IPS-18c (cell line): ENCODE data around the gene SIAH3.
"Not testable (repeated sequence)": the region's sequence is repeated elsewhere in the genome, so short reads cannot be mapped to it uniquely, and the experiment has no call there.

ENCODE experiments used
- H3K4me3 ChIP-seq: 2 replicates; pipeline ENCODE4 v1.7.0; 2013; ENCODE audit warnings: low read depth, mild to moderate bottlenecking, low read length, moderate library complexity; ENCODE audit not compliant: insufficient read depth
- H3K9me3 ChIP-seq: one replicate; pipeline ENCODE4 v1.6.1; 2013; ENCODE audit warnings: mild to moderate bottlenecking, low read length, moderate library complexity; ENCODE audit not compliant: control insufficient read depth, insufficient read depth

SIAH3 gene

DNA sequence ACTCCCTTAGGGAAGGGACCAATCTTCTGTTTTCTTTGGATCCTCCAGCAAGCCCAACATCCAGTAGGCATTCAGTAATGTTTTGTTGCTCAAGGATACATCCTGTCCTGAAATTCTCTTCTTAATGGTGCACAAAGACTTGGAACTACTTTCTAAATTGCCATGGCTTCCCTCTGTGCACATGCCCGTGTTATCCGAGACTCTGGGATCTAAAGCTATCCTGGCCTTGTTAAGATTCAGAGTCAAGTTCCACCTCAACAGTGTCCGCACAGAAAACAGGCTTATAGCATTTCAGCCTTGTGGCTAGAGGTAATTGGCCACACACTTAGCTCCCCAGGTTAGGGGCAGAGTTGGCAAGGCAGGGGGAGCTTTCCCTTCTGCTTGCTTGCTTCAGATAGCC, 77.6 kb downstream of the SIAH3 start:
- H3K9me3 ChIP-seq = peaks cover 2% of the 10 kb centered on the region

DNA sequence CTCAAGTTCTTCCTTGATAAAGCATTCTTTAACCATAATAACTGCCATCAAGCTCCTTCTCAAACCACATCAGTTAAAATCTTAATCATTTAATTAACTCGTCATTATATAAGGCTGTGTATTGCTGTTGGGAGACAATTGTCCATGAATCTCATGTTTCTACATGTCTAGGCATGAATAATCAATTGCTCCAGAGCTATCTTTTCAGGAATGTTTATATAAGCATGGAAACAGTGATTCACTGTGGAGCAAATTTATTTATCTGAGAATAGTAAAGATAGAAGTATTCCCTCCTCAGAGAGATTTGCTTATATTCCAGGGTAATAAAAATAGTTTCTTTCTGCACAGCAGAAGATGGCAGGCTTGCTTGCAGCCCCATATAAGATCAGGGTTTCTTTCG, 78.3 kb downstream of the SIAH3 start:
- Histone ChIP-seq H3K4me3 (no peak overlapping the region), H3K9me3 (peaks cover 2% of the 10 kb centered on the region)

More for the DNA sequence above, 77.6 kb downstream of the SIAH3 start:
- no peak overlapping the region for H3K4me3 ChIP-seq

DNA sequence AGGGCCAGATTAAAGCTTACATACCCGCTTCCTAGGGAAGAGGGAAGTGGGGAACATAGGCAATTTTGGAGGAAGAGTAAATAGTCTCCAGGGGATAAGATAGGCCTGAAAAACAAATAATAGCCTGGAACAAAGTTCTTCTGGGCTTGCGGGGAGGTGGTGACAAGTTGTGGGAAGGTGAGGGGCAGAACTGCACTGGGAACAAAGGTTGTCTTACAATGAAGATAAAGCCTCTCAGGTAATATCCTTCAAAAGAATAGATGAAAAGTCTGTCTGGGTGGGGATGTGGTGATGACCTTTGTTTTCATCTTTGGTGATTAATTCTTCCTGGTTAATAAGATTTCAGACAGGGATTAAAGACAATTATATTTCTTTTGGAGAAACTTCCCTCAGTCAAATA, 80.7 kb downstream of the SIAH3 start:
- peaks cover 2% of the 10 kb centered on the region for H3K9me3 ChIP-seq
- no peak overlapping the region for H3K4me3 ChIP-seq

DNA sequence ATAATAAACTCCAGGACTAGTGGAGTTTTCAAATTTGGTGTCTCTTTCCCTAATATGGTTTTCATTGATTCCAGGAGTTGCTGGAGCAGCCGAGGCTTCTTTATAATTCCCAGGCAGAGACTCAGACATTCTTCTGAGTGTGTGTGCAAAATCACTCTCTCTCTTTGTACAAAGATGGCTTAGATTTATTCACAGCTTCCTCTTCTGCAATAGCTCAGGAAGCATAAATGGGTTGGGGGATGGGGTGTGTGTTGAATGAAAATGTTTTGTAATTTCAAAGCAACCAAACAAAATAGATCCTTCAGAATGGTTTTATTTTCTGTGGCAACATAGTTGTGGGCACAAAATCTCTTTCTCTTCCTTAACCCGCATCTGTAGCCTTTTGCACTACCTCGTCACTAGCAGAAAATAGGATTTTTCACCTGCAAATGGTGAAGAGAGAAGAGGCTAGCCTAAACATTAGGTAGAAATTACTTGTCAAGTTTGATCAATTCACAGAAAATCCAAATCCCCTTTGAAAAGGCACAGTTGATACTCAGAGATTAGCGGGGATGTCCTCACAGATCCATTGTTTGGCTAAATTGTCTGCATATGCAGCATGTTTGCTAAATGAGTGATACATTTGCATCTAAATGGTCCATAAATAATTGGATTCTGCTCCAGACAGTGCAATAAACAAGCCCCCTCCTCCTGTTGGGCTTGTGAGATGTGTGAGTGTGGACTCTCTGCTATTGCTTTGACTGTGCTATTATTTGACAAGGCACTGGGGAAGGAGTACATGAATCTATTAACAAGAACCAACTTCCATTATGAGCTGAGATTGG, 82.7 kb downstream of the SIAH3 start:
- no peak overlapping the region for H3K4me3 ChIP-seq
- peaks cover 2% of the 10 kb centered on the region for H3K9me3 ChIP-seq

DNA sequence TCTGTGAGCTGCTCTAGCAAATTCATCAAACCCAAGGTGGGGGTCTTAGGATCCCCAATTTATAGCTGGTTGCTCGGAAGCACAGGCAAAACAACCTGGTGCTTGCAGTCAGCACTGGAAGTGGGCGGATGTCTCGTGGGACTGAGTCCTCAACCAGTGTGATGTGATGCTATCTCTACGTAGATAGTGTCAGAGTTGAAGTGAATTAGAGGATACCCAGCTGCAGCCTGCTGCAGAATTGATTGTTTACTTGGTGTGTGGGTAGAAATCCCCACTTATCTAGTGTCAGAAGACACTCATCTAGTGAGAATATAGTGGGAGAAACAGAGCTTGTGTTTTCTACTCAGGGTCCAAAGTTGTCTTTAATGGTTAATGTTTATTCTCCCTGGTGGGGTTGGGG, 86.1 kb downstream of the SIAH3 start:
- Histone ChIP-seq H3K9me3 (no peaks in the 10 kb centered on the region), H3K4me3 (no peak overlapping the region)

DNA sequence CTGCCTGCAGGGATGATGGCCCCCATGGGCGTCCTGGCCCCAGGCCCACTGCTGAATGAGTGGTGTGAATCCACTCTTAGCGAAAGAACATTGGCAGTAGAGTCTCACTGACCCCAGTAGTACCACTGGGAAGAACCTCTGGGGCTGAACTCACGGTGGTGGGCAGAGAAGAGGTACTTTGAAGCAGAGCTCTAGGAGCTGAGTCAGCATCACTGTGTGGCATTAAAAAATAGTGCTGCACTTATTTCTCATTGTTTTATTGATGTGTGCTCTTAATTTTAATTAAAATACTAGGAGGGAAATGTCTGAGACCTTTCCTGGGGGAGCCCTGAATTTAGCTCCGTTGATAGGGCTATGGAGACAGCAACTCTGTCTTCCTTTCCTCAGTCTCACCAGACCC, 88.1 kb downstream of the SIAH3 start:
- no peaks in the 10 kb centered on the region for H3K9me3 ChIP-seq
- H3K4me3 ChIP-seq = no peak overlapping the region

DNA sequence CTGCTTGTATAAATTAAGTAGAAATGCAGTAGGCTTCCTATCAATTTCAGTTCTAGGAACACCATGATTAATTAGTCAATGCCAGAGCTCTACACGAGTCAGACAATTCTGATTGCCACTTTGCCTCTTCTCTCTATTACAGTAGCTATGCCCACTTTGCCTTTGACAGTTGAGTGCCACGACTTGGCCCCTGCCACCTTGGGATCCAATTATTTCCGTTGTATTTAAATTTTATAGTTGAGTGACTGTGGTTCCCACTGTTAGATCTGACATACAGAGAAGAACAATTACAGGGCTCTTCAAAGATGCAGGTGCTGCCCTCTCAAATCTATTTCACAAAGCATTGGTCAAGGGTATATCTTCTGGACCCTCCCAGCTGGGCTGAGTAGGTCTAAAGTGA, 94.0 kb downstream of the SIAH3 start:
- H3K4me3 ChIP-seq, H3K9me3 ChIP-seq: not testable (repeated sequence)

DNA sequence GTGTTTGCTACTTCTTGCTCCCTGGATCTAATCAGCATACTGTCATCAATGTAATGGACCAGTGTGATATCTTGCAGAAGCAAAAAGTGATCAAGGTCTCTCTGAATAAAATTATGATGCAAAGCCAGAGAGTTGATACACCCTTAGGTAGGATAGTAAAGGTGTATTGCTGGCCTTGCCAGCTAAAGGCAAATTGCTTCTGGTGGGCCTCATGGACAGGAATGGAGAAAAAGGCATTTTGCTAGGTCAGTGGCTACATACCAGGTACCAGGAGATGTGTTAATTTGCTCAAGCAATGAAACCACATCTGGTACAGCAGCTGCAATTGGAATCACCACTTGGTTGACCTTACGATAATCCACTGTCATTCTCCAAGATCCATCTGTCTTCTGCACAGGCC, 95.1 kb downstream of the SIAH3 start:
- H3K4me3 ChIP-seq, H3K9me3 ChIP-seq: not testable (repeated sequence)

DNA sequence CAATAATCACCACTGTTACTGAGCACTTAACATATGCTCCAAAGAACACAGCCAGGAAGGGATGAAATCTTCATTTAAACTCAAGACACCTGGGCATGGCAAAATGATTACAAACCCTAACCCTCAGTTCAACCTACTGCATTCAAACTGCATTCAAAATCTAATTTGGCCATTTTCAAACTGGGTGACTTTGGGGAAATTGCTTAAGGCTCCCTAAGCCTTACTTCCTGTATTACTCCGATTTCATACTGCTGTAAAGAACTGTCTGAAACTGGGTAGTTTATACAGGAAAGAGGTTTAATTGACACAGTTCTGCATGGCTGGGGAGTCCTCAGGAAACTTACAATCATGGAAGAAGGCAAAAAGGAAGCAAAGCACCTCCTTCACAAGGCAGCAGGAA, 99.0 kb downstream of the SIAH3 start:
- H3K4me3 ChIP-seq = no peak overlapping the region
- no peaks in the 10 kb centered on the region for H3K9me3 ChIP-seq

DNA sequence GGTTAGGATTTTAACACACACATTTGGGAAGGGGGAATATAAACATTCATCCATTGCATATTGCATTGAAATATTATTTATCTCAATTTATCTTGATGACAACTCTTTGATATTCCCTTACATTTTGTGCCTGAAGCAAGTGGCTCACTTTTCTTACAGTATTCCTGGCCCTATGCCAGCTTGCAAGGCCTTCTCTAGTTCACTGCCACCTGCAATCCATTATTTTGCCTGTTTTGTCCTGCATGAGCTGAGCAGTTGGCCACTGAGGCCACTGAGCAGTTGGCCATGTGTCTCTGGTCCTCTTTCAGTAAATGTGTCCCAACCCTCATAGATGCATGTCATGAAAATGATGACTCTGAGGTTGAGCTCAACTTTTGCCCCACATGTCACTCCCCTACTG, 99.7 kb downstream of the SIAH3 start:
- Histone ChIP-seq H3K4me3 (no peak overlapping the region), H3K9me3 (no peaks in the 10 kb centered on the region)

DNA sequence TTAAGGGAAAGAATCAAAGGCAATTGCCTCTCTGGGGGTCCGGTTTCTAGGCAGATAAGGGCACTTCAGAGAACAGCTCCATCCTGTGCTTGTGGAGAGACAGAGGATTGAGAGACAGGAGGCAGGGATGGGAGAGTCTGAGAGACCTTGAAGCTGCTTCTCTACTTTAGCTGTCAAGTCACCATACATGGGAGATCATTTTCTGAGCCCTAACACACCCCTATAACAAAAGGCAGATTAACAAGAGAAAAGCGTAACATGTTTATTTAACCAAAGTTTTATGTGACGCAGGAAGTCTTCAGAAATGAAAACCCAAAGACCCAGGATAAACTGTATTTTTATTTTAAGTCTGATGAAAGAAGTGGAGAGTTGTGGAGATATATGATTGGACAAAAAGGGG, 101.0 kb downstream of the SIAH3 start:
- Histone ChIP-seq H3K4me3 (no peak overlapping the region), H3K9me3 (no peaks in the 10 kb centered on the region)

DNA sequence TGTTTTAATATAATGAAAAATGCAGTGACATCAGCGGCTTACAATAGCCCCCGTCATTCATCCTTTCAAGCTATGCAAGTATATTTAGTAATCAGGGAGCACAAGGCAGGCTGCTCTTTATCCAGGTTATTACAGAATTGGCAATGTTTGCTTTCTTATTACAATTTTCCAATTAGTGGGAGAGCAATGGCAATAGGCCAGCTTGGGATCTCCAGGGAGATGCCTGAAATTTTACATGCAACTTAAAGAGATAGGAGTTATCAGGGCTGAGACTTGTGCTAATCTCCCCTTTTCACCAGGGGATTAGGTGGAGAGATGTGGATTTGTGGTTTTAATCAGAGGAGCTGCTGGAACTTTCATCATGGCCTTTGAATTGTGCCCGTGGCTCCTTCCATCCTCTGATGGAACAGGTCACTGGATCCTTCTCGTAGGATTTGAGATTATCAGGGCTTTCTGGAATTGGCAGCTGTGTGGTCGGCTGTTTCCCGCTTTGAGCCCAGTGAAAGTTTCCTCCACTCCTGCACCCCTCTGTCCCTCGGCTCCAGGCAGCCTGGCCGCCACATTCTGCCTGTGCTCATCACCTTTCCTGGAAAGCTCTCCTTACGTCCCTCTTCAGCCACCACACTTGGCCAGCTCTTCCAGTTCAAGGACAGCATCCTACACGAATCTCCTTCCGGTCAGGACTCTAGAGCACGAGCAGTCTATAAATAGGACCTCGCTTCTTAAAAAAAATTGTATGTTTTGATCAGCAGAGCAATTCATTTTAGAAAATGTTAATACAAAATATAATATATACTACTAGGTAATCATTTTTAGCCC, 102.4 kb downstream of the SIAH3 start:
- no peak overlapping the region for H3K4me3 ChIP-seq
- no peaks in the 10 kb centered on the region for H3K9me3 ChIP-seq

DNA sequence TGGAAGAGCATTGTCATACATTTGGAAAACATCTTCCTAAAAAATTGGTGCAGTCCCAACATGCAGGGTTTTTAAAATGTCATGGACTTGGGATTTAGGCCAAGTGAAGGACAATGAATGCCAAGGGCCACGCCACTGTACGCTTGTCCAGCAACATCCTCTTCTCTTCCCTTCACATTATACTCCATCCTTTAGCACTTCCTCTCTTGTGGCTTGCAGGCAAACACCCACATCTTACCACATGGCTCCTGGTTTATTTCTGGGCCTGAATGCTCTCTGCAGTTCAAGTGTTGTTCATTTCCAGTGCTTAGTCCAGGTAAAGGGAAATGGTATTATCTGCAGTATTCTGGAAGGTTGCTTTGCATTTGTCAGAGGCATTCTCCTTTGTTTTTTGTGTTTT, 104.5 kb downstream of the SIAH3 start:
- Histone ChIP-seq H3K4me3 (no peak overlapping the region), H3K9me3 (no peaks in the 10 kb centered on the region)

DNA sequence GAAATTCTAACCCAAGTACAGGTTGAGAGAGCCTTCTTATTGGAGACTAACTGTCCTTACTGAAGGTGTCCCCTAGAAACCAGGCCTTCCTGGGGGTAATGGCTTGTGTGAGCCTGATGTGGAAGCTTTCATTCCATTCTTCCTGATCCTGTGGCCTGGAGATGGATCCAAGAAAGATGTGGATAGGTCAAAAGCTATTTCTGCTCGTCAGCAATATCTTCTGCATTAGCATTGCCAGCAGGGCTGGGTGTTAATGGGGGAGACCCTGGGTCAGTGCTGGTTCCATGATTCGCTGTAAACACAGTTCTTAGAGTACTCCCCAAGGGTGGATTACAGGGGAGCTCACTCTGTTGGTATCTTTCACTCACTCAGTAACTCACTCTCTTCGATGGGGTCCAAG, 106.6 kb downstream of the SIAH3 start:
- Histone ChIP-seq H3K4me3 (no peak overlapping the region), H3K9me3 (no peaks in the 10 kb centered on the region)

DNA sequence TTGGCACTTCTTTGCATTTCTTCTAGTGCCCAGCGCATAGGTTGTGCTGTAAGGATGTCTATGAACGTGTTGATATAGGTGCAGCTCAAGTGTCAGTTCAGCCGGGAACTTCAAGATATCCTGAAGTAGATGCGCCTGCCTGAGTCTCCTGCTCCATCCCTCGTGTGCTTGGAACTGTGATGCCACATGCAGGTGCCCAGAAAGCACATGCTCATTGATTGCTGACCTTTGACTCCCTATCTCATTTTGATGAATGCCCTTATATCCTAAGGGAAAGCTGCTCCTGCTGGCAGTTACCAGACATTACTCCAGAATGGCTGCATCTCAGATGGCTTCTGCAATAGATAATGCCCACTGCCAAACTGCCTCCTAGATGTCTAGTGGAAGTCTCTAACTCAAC, 108.6 kb downstream of the SIAH3 start:
- Histone ChIP-seq H3K4me3 (no peak overlapping the region), H3K9me3 (no peaks in the 10 kb centered on the region)

DNA sequence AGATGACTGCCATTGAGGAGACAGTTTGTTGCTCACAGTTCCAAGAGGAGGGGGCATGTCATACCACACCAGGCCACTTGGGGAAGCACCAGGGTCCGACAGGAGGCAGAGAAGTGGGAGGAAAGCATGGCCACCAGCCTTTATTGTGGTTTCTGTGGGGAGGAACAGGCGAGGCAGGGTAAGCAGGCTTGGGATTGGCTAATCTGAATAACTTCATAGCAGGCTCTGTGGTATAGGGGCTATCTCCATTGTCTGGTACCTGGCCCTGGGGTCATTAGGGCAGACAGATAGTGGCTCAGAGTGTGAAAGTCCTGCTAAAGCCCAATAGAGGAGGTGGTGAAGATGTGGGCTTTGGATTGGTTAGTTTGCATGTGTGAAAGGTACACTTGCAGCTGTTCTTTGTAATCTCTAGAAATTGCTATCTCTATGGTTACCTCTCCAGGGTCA, 114.0 kb downstream of the SIAH3 start:
- Histone ChIP-seq H3K4me3 (no peak overlapping the region), H3K9me3 (no peaks in the 10 kb centered on the region)

DNA sequence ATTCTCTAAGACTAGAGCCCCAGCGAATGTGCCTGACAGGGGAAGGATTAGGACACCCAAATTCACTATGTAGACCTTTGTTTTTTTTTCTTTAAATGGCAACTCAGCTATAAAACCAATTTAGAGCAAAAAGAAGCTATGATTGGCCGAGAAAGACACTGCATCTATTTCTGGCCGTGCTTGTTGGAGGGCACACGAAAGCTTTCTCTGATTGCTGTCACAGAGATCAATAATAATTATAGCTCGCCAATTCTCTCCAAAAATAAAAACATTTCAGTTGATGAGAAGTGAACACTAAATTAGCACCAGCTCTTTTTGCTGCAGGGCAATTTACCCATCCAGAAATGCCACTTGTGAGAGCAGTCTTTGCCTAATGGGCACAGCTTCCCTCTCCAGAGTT, 118.2 kb downstream of the SIAH3 start:
- H3K4me3 ChIP-seq = no peak overlapping the region
- no peaks in the 10 kb centered on the region for H3K9me3 ChIP-seq

DNA sequence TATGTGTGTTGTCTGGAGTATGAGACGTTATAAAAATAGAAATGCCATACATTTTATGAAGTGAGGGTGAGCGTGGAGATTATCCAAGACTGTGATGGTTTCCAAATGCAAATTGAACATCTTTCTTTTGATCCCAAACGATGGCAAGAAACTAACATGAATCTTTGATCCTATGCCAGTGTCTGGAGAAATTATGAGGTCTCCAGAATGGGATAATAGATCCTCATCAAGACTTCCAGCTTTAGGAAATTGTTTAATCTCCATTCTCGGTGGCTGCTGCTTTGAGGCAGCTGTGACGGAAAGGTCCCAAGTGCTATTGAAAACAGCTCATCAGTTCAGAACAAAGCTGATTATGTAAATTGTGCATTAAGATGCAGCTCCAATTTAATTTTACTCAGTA, 118.6 kb downstream of the SIAH3 start:
- Histone ChIP-seq H3K9me3 (no peaks in the 10 kb centered on the region), H3K4me3 (no peak overlapping the region)
